GM18951 (cell line): ENCODE data around the gene FGF12.

Experiments
- POLR2A ChIP-seq: IDR thresholded peaks from 4 replicates; pipeline ENCODE4 v1.6.1; 2011; ENCODE audit warnings: mild to moderate bottlenecking; ENCODE audit not compliant: insufficient read length, insufficient read depth; ENCODE audit errors: extremely low read depth
- in situ Hi-C: fragments of 300-500 bp; cut with MboI; formaldehyde crosslinking; loops from one replicate; pipeline ENCODE4 v1.12.0; 2022; ENCODE audit warnings: low sequenced_read_pairs, mixed read lengths, inconsistent platforms; ENCODE audit not compliant: unreplicated experiment

Gene FGF12

DNA sequence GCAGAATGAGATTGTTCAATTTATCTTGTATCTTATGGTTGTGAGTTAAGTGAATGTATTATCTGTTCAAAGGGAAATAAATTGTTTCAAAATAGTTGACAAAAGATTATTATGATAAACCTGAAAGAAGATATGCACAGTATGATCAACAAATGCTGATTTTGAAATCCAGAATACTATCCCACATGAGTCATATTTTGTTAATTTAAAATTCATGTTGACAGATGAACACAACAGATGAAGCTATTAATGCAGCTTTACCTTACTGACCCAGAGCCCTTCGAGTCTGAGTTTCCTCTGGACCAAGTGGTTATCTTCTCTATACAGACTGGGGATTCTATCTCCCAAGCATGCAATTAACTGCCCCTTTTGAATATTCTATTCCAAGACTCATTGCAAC, 482.8 kb downstream of the FGF12 start:
- in situ Hi-C loops, result no loop called here
- TF ChIP-seq POLR2A, result no peak

DNA sequence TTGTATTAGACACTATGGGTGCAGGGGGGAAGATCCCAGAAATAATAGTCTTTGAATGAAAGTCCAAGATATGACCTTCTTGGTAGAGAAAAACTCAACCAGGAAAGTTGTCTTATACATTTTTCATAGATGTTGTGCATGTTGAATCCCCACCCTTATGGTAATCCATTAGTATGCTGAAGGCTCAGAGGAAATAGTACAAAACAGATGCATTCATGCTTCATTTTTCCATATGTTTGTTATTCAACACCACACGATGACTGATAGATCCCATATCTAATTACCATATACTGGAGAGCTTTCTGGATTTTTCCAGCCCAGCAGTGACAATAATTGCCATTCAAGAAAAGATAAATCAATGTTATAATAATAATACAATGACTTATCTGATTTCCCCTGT, 487.4 kb downstream of the FGF12 start:
- in situ Hi-C loops, result no loop called here
- TF ChIP-seq POLR2A, result no peak

DNA sequence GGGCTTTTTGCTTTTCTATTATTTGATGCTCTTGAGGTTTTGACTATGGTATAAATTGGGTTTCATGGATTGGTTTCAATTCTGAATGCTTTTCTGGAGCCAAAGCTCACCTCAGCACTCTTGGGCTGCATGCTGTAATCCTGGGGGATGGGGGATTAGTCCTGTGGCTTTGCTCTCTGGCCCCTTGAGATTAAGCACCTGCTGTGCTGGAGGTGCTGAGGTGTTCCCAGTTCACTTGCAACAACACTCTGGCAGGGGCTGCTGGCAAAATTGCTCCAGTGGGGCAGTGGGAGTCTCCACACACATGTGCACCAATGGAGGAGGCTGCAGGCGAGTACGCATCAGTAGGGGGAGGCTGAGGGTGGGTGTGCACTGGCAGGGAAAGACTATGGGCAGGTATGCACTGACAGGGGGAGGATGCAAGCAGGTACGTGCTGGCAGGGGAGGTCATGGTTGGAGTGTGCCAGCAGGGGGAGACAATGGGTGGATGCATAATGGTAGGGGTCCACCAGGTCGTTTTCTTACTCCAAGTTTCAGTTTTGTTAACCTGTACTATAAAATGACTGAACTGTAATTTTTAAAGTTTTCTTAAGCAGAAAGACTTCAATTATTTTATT, 489.2 kb downstream of the FGF12 start:
- in situ Hi-C loops, result no loop called here
- TF ChIP-seq POLR2A, result no peak

GRCh38 chr3:192229866-192230265, 497.5 kb downstream of the FGF12 start:
- in situ Hi-C loops, result no loop called here
- TF ChIP-seq POLR2A, result no peak

DNA sequence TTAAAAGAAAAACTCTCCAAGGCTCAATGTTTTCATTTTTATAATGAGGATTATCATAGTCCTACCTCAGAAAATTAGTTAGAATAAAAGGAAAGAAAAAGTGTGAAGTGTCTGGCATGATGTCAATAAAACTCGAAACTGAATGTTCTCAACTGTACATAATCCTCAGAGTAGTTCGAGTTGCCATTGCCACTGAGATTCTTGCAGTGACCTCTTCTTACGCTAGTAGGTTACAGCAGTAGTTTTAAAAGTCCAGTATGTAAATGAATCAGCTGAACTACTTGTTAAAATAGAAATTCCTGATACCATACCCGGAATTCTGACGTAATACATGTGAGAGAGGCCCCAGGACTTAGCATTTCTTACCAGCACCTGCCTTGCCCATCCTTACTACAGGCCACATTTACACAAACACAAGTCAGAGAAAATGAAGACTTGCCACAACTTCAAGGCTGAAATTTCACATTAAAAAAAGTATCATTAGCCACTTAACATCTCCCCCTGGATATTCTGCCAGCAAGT, 502.6 kb downstream of the FGF12 start:
- TF ChIP-seq POLR2A, result no peak
- in situ Hi-C loops, result no loop called here

- in situ Hi-C loops, result no loop called here
Measured at GRCh38 chr3:192223815-192224214, 503.5 kb downstream of the FGF12 start.

DNA sequence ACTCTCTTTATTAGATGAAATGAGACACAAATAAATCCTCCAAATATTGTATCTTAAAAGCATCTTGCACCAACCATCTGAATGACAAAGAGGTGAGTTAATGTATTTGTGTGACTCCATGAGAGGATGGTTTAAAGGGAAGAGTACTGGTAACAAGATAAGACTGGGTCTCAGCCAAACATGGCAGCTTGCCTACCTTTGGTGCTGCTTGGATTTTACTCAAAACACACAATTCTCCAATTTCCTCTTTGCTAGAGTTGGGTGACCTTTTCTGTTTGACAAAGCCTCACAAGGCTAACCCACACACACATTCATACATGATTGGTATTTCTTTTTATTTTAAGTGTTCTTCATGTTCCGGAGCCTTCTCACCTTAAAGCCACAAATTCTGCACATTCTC, 506.4 kb downstream of the FGF12 start:
- TF ChIP-seq POLR2A, result no peak
- in situ Hi-C loops, result no loop called here

More at GRCh38 chr3:192223815-192224214, 503.5 kb downstream of the FGF12 start:
- no peak for TF ChIP-seq POLR2A

GRCh38 chr3:192219926-192220325, 507.4 kb downstream of the FGF12 start:
- in situ Hi-C loops, result no loop called here
- TF ChIP-seq POLR2A, result no peak

GRCh38 chr3:192216067-192216466, 511.3 kb downstream of the FGF12 start:
- in situ Hi-C loops, result no loop called here
- TF ChIP-seq POLR2A, result no peak

DNA sequence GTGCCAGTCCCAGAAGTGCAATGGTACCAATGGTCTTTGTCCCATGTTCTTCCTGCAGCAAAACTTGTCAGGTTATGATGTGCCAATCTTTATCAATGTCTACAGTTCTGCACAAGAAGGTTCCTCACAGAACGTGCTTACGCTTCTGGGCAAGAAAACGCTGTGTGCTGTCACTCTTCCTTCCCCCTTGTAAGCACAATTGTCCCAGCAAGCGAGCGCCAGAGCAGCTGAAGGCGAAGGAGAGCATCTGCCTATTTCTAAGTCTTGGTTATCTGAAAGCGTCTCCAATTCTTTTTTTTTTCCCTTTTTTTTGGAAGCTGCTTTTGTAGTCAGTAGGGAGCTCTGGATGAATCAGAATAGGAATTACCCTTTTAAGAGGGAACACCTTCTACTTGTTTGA, 514.4 kb downstream of the FGF12 start:
- in situ Hi-C loops, result no loop called here
- no peak for TF ChIP-seq POLR2A

DNA sequence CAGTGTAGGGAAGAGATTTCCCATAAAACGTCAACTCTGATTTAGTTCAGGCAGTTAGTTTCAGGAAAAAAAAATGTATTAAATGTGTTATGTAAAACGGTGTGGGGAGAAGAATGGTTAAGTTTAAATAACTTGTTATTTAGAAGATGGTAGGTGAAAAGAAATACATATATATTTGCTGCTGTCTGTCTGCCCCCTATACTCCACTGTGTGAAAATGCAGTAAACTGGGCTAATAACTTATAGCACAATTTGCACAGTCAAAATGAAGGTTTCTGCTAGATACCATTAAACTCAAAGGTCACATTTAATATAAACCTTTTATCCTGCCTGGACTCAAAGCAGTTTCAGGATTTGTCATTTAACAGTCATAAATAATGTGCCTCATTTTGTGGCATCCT, 515.0 kb downstream of the FGF12 start:
- no peak for TF ChIP-seq POLR2A
- in situ Hi-C loops, result no loop called here

DNA sequence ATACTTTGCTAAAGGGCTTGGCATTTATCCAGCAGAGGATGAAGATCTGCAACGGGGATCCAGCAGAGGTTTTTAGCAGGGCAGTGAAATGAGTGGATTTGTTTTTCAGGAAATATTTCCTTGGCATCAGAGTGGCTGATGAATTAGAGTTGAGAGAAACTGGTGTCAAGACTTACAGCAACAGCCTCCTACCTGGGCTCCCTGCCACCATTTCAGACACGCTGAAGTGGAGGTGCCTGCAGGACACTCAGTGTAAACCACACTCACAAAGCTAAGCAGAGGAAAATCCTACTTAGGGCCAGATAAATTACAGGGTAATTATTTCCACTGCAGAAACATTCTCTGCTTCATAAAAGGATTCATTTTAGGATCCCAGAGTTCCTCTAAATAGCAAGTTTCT, 519.7 kb downstream of the FGF12 start:
- in situ Hi-C loops, result no loop called here
- TF ChIP-seq POLR2A, result no peak

DNA sequence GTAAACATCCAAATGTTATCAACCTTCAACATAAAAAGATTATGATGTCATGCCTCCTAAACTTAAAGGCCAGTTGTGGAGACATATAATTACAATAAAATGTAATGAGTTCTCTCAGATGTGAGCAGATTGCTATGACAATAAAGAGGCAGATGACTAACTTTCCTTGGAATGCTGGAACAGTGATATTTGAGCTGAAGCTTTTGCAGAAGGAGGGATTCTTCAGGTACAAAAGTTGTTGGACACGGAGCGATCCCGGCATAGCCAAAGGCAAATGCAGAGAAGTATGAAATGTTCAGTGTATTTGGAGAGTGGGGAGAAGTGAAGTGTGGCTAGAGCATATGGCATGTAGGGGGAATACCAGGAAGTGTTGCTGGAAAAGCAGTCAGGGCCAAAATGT, 520.1 kb downstream of the FGF12 start:
- TF ChIP-seq POLR2A, result no peak
- in situ Hi-C loops, result no loop called here

DNA sequence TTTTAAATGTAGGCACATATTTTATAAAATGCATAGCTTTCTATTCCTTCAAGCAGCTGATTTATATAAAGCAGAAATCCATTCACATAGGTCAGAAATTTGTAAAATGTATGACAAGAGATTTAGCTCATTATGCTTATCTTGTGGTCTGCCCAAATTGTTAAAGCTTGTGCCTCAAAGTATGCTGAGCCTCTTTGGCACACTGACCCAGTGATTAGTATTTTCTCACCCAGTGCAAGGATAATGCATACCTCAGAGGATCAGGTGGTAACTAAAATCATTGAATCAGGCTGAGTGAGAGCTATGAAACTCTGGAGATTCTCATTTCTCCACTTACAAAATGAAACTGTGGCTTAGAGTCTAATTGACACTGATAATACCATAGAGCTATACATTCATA, 533.3 kb downstream of the FGF12 start:
- in situ Hi-C loops, result no loop called here
- TF ChIP-seq POLR2A, result no peak
